NCI-H446 treated with DMSO at 0.1 percent for 48 hours (cell line): ENCODE data around the gene OCSTAMP.

Experiments
- DNase-seq: peaks from one replicate; lab custom pipeline; 2025; lab: John Stamatoyannopoulos, UW

Gene OCSTAMP, protein sequence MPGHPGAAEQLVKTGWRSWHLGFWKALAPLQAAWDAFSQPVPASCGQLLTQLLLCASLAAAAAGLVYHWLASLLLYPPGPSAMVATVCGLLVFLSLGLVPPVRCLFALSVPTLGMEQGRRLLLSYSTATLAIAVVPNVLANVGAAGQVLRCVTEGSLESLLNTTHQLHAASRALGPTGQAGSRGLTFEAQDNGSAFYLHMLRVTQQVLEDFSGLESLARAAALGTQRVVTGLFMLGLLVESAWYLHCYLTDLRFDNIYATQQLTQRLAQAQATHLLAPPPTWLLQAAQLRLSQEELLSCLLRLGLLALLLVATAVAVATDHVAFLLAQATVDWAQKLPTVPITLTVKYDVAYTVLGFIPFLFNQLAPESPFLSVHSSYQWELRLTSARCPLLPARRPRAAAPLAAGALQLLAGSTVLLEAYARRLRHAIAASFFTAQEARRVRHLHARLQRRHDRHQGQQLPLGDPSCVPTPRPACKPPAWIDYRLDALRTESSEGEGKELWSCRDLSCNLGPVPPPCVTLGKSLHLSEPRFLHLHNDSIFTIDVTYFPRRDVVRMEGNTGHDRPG

DNA sequence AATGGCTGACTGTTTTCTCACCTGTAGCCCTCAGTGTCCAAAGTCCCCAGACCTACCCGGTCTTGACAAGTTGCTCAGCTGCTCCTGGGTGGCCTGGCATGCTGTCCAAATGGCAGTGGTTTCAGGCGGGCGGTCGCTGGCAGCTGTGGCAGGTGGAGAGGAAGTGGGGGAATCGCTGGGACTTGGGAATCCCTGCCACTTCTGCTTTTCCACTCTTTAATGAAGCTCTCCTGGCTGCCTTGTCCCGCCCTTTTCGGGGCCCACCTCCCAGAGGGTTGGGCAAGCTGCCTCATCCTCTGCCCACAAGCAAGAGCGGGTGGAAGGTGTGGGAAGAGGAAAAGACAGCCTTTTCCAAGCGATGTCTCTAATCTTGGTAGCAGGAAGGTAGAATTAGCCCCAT, at the start of gene OCSTAMP:
Gene OCSTAMP, minus strand, starts transcription at position 194 of the 400 bp plus-strand sequence. Its CDS starts 94 bp downstream, at position 100.
- no peak for DNase-seq

DNA sequence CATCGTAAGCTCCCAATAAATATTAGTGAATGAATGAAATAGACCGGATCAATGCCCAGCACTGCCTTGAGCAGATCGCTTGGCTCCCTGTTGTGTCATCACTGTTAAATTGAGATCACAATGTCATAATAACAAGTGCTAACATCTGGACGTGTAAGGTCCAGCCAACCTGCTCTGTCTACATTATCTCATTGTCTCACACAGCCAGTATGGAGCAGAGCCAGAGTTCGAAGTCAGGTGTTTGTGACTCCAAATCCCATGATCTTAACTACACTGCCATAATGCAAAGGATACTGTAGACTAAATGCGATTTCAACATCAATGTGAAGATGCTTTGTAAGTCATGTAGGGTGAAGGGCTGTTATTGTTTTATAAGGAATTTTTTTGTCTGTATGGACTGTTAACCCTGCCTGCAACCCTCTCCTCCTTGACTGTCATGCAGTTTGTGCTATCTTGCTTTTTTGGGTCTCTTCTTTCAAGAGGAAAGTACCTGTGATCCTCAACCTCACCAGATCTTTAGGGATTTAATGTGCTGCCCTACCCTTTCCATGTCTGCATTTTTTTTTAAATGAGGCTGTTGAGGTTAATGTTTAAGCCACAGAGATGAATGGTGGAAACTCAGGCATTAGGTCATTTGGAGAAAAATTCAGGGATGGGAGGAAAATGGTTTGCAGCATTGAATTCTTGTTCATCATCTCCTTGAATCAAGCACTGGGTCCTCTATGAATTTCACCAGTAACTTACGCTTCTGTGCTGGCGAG, 49.0 kb upstream of the OCSTAMP start:
- DNase-seq = no peak

DNA sequence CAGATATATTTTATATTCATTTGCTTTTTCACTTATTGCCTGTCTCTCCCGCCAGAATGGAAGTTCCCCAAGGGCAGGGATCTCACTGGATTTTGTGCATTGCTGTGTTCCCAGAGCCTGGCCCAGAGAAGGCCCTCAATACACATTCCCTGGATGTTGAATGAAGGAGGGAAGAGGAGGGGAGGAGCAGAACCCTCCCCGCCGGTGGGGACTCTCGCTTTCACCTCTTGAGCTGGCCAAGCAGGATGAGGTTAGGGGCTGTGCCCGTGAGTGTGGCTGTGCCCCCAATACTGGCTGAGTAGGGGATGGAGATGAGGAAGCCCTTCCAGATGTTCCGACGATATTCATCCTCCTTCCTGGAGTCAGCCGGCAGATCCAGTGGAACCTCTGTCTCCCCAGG, 45.5 kb upstream of the OCSTAMP start:
- no peak for DNase-seq

DNA sequence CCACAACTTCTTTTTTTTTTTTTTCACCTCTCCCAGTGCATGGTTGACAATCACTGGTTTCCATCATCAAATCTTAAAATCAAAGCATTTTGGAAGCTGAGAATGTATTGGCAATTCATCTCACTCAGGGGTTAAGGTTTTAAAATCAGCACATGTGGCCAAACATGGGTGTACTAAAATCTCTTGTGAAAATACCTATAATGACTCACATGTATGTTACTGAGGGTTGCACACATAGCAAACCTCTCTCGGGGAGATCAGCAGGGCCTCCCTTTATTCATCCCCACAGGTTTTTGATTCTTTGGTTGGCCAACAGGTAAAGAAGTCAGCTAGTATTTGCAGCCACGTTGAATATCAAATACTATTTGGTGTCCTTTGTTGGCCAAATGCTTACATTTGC, 44.3 kb upstream of the OCSTAMP start:
- no peak for DNase-seq

DNA sequence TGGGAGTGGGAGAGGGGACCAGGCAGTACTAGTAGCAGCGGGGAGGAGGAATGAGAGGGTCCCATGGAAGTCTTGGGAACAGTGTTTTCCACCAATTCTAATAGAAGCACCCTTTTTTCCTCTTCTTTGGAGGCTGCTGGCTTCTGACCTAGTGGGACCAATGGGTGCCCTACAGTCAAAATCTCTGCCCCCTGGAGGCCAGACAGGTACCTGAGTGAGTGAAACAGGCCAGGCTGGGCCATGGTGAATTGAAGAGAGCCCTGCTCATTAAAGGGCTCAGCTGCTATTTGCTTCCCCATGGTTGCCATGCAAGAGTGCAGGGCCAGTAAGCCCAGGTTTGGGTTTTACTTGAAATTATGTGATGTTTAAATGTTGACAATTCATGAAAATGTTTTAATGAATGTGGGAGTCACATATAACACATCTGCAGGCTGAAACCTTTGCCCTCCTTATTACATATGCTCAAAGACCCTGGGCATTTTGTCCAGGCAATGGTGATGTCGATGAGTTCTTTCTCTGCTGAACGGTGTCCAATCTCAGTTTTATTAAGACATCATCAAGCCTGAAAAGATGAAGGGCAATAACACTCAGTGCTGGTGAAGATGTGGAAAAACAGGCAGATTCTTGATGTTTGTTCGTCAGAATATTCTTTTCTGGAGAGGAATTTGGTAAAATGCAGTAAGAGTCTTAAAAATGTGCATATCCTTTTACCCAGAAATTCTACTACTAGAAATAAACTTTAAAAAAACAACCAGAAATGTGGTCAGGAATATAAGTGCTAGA, 42.3 kb upstream of the OCSTAMP start:
- no peak for DNase-seq

DNA sequence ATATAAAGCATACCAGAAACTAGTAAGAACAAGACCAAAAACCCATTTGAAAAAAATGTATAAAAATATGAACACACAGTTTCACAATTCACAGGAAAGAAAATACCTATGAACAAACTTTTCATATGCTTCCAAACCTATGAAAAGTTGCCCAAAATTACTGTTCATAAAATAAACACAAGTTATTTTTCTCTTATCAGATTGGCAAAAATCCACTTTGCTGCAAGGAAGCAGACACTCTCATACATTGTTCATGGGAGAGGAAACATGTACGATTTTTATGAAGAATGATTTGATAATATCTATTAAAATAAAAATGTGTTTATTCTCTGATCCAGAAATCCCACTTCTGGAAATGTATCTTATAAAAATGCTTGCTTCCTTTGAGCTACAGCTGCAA, 40.0 kb upstream of the OCSTAMP start:
- no peak for DNase-seq

DNA sequence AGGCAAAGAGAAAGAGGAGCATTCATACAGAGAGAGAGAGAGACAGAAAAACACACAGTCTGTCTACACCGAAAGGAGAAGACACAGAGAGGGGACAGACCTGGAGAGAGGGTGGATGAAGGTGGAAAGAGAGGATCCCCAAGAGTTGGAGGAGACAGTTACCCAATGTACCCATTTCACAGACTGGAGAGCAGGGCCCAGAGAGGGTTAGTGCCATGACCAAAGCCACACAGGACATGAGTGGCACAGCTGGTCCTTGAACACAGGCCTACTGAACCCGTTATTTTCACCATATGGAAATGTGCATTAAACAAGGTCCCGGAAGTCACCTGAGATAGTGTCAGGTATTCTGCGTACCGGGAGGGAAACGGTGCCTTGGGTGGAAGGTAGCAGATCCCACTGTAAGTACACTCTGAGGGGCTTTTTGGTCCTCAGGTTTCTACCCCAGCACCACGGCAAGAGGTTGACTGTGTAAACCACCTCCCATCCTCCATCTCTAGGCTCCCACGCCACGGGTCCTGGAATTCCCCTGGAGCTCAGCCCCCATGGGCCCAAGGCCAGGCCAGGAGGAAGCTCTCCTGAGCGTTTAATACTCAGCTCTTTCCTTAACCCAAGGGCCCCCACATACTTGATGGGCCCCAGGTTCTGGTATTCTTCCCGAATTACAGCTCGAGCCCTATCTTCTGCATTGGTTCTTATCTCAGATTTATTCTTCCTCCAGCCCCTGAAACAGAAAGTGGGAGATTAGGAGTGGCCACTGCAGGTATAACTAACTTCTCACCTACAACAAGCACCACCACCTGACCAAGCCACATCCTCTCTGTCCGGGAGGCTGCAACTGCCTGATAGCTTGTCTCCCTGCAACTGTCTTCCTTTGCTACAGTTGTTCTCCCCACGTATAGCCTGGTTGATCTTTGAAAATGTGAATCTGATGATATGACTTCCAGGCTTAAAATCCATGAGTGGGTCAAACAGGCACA, 38.4 kb upstream of the OCSTAMP start:
- no peak for DNase-seq

DNA sequence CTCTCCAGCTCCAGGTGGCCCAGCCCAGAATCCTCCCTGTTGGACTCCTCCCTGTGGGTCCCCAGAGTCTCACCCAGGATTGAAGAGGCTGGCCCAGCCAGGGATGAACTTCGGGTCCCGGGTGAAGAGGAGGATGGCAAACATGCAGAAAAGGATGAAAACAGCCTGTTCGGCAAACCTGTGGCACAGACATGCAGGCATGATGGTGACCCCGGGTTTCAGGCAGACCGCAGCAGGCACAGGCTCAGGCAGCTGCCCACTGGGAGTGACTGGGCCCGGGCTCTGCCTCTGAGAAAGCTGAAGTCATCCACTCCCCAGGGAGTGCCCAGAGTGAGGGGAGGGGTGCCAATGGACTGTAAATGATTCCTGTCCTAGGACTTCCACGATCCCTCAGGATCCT, 37.5 kb upstream of the OCSTAMP start:
- DNase-seq = no peak

DNA sequence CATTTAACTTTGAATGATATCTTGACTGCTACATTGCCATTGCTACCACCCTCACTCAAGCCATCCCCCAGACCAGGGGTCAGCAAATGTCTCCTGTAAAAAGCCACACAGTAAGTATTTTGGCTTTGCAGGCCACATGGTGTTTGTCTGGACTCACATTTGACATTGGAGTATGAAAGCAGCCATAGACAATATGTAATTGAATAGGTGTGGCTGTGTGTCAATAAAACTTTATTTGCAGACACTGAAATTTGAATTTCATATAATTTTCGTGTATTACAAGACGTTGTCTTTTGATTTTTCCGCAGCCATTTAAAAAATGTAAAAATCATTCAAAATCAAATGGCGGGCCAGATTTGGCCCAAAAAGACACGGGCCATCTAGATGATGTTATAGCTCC, 36.3 kb upstream of the OCSTAMP start:
- no peak for DNase-seq

DNA sequence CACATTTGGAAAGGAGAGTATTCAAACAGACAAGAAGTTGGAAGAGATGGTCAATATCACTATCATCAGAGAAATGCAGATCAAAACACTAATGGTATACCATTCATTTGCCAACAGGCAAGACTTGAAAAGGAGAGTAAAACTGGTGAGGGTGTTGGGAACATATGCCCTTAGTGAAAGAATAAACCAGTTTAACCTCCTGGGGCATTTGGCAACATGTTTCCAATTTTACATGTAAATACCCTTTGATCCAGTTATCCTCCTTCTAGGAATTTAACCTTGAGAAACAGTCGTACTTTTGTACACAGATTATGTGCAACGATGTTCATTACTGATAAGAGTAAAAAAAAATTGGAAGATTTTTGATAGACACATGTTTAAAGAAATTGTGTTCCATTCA, 34.1 kb upstream of the OCSTAMP start:
- DNase-seq = no peak

DNA sequence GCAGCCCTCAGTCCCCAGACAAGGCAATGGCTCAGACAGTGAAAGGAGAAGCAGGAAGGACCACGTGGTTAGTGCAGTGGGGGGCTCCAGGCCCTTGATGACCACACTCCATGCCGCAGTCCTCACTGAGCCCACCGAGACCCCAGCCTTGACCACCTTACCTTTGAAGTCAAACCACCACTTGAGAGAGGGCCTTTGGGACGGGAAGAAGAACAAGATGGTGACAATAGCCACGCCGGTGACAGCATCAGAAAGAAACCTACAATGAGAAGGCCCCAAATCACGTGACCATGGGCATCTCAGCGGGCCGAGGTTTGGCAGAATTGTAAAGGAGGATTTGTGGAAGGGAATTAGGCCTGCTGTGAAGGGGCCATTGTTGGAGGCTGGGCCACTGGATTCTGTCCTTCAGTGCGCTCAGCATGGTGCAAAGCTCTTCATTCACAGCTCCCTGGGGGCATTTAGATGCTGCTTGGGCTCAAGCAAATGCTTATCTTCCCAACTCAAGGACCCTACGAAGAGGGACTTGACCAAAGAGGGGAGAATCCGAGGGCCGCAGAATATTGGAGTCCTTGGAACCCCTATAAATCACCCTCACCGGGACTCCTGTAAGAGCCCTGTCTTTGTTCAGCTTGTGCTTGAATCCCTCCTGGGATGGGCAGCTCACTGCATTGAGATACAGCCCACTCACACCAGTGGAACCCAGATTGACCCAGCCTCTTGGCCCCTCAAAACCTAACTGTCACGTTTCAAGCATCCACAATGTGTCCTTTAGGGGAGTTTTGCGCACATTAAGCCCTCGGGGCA, 33.2 kb upstream of the OCSTAMP start:
- no peak for DNase-seq

DNA sequence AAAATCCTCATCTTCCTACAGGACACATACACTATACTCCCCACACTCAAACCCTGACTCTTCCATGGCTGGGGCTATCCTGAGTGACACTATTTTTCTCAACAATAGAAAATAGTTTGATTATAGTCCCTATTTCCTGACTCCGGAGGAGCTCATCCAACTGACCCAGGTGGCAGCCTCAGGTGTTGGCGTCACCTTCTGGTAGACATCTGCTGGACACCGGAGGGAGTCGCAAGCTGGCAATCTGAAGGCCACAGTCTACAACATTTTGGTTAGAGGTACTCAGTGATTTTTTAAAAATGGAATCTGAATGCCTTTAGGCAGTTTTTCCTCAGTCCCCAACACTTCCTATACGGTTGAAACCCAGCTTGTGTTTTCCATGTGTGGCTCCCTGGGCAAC, 32.2 kb upstream of the OCSTAMP start:
- DNase-seq = no peak

DNA sequence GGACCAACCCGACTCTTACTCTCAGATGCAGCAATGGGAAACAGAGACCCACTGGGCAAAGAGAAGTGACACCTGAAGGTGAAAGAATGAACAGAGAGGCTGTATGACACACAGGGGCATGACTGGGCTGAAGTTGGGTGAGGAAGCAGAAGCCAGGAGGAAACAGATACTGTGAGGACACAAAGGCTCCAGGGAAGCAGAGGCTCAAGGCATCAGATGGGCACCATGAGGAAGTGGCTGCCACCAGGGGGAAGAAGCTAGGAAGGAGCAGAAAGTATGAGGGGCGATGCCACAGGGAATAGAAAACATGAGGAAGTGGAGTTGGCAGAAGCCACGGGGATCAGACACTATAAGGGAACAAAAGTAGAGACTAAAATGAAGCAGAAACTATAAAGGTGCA, 30.9 kb upstream of the OCSTAMP start:
- DNase-seq = no peak

DNA sequence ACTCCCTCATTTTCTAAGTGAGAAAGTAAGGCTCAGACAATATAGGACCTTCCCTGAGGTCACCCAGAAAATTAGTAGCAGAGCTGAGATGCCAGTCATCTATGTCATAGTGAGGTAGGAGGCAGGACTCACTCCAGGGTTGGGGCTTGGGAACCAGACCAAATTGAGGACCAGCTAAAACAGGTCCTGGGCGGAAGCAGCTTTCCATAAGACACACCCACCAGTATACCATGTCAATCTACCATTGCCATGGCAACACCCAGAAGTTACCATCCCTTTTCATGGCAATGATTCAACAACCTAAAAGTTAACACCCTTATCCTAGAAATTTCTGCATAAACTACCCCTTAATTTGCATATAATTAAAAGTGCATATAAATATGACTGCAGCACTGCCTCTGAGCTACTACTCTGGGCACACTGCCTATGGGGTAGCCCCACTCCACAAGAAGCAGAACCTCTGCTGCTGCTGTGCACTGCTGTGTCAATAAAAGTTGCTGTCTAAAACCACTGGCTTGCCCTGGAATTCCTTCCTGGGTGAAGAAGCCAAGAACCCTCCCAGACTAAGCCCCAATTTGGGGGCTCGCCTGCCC, 30.3 kb upstream of the OCSTAMP start:
- DNase-seq = no peak

DNA sequence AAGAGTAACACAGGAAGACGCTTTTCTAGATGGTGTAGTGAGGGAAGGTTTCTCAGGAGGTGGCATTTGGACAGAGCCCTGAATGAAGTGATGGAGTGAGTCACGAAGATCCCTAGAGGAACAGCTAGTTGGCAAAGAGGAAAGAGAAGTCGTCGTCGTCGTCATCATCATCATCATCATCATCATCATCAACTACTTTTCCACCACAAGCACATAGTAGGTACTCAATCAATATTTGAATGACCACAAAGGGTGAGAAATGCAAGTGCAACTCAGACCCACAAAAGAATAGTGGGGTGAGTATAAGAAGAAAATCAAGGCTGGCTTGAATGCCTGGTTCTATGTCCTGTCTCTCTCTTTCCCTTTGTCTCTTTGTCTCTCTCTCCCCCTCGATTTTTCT, 28.3 kb upstream of the OCSTAMP start:
- no peak for DNase-seq

DNA sequence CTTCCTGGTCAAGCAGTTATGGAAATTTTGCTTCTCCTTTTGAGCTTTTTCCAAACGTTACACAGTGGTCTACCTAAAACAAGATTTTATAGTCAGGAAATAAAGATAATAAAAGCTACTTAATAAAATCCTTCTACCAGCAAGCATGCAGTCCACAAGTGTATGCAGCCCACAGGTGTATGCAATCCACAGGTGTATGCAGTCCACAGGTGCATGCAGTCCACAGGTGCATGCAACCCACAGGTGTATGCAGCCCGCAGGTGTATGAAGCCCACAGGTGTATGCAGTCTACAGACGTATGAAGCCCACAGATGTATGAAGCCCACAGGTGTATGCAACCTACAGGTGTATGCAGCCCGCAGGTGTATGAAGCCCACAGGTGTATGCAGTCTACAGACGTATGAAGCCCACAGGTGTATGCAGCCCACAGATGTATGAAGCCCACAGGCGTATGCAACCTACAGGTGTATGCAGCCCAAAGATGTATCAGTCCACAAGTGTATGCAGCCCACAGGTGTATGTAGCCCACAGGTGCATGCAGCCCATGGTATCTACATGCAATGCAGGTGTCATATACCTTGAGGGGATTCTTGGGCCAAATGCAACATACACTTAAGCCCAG, 26.4 kb upstream of the OCSTAMP start:
- DNase-seq = no peak

DNA sequence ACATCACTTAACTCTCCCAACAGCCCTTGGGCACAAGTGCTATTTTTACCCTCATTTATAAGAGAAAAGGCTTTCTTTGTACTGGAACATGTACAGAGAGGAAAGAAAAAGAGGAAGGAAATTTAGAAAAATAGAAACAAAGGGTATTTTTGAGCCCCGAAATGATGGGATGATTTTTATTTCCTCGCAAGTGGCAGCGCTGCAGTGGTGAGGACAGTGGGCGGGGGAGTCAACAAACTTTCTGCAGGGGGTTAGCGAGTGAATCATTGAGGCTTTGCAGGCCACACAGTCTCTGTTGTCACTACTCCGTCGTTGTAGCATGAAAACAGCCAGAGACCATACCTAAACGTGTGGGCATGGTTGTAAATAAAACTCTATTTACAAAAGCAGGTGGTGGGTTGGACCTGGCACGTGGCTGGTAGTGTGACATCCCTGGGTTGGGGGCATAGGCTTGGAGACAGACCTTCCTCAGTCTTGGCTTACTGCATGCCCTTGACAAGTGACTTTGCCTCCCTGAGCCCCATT, 25.5 kb upstream of the OCSTAMP start:
- DNase-seq = no peak

DNA sequence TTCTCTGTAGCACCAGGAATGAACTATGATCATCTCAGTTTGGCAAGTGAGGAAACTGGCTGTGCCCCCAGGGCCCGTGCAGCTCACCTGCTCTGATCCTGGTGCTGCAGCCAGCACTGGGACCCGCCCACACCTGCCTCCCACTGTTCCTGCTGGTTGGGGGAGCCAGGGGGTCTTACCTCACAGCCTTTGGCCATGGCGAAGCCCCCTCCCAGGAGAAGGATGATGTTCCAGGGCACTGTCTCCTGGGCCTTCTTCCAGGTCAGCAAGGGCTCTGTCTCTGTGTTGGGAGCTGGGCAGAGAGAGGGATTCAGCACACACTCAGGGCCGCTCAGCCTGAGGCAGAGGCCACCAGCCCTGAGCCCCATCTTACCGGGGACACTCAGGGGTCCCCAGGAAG, 24.9 kb upstream of the OCSTAMP start:
- DNase-seq = no peak
